IPS DF 4.7 (cell line): ENCODE results near the gene GALNTL6.
"Not testable (repeated sequence)": the region's sequence is repeated elsewhere in the genome, so short reads cannot be mapped to it uniquely, and the experiment has no call there.

Experiments
- DNase-seq: peaks from one replicate; pipeline ENCODE4 v3.0.0-alpha.2; 2013; ENCODE audit warnings: low spot score; ENCODE audit errors: extremely low read depth

GALNTL6 gene

GRCh38 chr4:172377486-172378140, 564.4 kb downstream of the GALNTL6 start:
- no peak for DNase-seq

GRCh38 chr4:172379834-172380233, 566.6 kb downstream of the GALNTL6 start:
- DNase-seq: no peak

- DNase-seq: no peak
These were observed 577.1 kb downstream of the GALNTL6 start for GRCh38 chr4:172390331-172390730.

GRCh38 chr4:172392741-172393140, 579.5 kb downstream of the GALNTL6 start:
- no peak for DNase-seq

DNA sequence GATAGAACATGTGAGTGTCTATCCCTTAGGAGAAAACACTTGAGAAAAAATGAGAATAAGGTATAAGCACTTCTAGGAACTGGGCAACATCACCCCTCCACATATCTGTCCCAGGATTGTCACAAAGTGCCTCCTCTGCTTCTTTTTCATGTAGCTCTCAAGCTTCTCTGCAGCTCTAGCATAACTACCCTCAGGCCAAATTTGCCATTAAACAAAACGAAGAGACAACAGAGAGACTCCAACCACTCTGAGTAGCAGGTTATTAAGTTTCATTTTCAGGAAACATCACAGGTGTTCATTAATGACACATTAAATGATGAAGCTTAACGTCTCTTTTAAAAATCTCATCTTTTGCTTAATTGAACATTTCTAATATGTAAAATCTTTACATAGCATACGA, 580.0 kb downstream of the GALNTL6 start:
- DNase-seq: no peak

GRCh38 chr4:172404676-172405075, 591.5 kb downstream of the GALNTL6 start:
- no peak for DNase-seq

DNA sequence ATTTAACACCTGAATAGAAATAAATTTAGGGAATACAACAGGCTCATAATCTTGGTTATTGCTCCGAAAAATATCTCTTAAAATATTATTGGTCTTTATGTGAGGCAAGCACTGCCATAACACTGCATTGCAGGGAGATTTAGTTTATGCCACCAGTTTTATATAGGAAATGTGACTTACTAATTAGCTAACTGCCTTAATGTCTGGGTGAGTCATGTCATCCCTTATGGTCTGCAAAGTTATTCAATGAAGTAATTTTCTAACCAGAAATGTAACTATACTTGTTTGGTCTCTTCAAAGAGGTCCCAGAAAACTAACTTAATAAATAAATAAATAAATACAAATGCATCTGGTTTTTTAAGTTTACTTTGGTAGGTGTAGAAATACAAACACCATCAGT, 597.2 kb downstream of the GALNTL6 start:
- no peak for DNase-seq

- DNase-seq: no peak
These were observed 597.9 kb downstream of the GALNTL6 start for GRCh38 chr4:172411149-172411548.

DNA sequence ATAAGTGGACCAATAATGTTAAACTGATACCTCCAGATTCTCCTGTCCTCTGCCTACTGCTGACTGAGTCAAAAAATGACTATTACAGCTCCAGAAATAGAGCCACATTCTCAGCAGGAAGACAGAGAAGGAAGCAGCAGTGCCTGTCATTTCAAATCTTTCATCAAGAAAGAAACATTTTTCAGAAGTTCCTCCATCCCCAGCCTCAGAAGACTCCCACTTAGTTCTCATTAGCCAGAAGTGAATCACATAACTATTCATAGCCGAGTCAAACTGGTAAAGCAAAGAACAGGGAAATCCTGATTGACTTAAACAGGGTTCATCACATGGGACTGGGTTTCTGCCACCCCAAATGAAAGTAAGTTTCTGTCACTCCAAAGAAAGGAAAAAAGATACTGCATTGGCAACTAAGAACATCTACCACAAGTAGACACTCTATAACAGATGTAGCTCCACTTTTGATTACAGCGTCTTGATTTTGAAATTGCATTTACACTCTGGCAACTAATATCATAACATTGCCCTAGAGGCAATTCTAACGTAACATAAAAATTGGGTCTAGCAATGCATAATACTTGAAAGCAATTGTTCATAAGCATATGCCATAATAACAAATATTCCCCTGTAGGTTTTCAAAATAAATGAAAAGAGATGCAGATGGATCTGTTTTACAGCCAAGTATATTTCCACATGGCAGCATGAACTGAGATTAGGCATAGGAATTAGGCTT, 599.8 kb downstream of the GALNTL6 start:
- DNase-seq: no peak

GRCh38 chr4:172428979-172429378, 615.8 kb downstream of the GALNTL6 start:
- DNase-seq: not testable (repeated sequence)

DNA sequence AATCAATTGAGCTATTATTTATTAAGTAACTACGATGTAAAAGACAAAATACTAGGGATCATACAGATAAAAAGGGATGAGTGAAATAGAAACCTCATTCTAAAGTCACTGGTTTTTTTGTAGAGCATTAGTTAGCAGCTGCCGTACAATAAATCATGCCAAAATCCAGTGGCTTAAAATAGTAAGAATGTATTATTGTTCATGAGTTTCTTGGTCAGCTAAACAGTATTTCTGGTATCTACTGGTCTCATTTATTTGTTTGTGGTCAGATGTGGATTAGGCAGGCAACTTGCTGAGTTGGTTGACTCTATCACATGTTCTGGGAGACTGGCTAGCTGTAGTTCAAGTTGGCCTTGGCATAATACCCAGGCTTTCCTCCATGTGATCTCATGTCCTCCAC, 667.3 kb downstream of the GALNTL6 start:
- no peak for DNase-seq

GRCh38 chr4:172481802-172482508, 668.8 kb downstream of the GALNTL6 start:
- DNase-seq: no peak

DNA sequence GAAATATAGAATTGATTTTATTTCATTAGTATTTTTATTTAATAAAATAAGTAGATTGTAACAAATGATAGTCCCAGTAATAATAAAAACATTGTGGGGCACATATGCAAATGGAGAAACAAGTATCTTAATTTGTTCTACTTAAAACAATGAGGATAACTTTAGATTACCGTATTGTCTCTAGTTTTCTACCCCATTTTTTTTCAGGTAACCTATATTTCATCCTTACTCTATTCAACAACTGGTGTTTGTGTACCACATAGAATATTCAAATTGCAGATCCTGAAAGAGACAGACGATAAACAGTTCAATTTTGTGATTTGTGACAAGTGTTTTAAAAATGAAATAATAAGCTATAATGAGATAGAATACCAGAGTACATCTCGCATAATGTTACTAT, 671.8 kb downstream of the GALNTL6 start:
- no peak for DNase-seq

DNA sequence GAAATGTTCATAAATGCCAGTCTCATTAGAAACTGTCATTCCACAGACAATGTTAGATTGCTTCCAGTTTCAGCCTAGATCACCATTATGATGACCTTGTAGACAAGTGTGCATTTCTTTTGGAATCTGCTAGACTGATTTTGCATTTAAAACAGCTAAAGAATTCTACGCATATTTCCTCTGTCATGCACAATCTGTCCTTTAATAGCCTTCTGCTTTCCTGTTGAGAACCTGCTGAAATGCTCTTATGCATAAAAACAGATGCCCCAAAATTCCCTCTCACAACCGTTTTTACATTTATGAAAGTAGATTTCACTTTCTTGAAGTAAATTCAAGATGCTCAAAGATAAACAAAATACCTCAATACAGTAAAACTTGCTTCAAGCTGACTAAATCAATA, 673.3 kb downstream of the GALNTL6 start:
- no peak for DNase-seq

- DNase-seq: no peak
These were observed 676.7 kb downstream of the GALNTL6 start for GRCh38 chr4:172489861-172490260.

GRCh38 chr4:172495769-172496168, 682.6 kb downstream of the GALNTL6 start:
- no peak for DNase-seq

GRCh38 chr4:172497321-172497720, 684.1 kb downstream of the GALNTL6 start:
- no peak for DNase-seq

- DNase-seq: no peak
These were observed 700.8 kb downstream of the GALNTL6 start for GRCh38 chr4:172514011-172514410.

- DNase-seq: no peak
These were observed 701.6 kb downstream of the GALNTL6 start for GRCh38 chr4:172514801-172515200.

- peak; percentile 9 for DNase-seq
These were observed 702.2 kb downstream of the GALNTL6 start for GRCh38 chr4:172515266-172515879.

DNA sequence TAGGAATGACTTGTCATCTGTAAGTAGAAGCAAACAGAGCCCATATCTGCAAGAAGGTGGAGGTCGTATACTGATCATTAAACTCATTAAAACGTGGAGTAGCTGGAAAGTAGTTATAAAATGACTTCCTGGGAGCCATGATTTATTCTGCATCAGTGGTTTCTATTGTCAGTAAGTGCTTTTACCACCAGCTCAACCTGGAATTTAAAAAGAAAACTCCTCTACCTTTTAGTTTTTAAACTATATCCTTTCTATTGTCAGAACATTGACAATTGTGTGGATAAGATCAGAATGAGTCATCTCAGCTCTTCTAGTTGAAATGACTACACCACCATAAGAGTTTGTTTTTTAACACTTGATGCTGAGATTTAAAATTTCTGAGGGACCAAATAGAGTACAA, 704.2 kb downstream of the GALNTL6 start:
- no peak for DNase-seq

- no peak for DNase-seq
These were observed 708.0 kb downstream of the GALNTL6 start for GRCh38 chr4:172521248-172521647.
